HG02870 (cell line): ENCODE data around the gene SYNE3.

Experiments
- ATAC-seq: cut with Tn5 transposase; IDR thresholded peaks from one replicate; pipeline ENCODE4 v1.9.1; 2021; ENCODE audit warnings: mild to moderate bottlenecking, moderate library complexity; ENCODE audit not compliant: unreplicated experiment

SYNE3 gene

DNA sequence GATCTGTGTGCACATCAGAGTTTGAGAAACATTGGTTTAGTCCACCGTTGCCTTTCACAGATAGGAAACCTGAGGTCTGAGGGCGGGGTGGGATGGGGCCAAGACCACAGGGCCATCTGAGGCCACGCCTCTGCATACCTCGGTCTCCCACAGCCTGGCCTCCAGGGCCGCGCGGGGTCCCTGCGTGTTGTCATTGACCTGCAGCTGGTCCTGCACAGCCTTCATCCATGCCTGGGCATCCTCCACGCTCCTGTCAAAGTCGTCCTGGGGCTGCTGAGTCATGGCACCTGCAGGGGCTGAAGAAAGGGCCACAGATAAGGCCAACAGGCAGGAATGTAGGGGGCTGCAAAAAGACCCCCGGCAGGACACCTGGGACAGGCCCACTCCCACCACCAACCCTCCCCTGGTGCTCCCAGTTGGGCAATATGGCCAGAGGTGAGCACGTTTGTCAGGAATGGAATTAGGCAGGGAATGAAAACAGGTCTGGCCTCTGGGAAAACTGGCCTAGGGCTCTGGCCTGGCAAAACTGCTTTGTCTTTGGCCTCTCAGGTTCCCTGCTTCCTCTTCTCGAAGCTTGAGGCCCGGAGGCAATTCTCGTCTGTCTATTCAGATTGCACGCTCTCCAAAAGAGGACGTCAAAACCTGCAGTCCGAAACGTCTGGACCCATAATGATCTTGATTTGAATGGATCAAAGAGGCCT is 40.8 kb downstream of the SYNE3 start:
- no peak for ATAC-seq

DNA sequence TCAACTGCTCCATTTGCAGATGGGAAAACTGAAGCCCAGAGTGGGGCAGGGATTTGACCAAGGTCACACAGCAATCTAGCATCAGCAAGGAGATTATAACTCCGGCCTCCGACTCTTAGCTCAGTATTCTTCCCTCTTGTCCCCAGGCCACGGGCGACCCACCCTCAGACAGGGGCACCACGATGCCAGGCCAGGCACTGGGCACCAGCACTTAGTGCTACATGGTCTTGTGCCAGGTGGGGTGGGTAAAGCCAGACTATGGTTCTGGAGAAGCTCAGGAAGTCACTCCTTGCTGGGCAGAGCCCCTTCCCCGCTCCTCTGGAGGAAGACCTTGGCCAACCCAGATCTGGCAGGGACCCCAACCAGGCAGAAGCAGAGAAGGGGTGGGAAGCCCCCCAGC is 41.5 kb downstream of the SYNE3 start:
- ATAC-seq = no peak

DNA sequence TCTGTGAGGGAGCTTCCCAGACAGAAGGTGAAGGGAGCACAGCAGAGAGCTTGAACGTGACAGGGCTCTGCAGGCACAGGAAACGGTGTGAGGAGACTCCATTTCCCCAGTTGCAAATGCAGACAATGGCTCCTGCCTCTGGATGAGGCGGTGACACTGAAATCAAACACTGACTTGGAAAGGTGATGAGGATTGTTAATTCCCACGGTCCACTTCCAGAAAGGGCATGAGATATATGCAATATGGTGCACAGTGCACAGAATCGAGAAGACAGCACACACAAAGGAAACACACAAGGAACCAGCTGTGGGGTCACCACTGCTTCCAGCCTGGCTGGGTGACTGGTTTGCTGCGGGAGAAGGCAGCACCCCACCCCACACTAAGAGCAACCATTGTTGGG is 42.0 kb downstream of the SYNE3 start:
- no peak for ATAC-seq

DNA sequence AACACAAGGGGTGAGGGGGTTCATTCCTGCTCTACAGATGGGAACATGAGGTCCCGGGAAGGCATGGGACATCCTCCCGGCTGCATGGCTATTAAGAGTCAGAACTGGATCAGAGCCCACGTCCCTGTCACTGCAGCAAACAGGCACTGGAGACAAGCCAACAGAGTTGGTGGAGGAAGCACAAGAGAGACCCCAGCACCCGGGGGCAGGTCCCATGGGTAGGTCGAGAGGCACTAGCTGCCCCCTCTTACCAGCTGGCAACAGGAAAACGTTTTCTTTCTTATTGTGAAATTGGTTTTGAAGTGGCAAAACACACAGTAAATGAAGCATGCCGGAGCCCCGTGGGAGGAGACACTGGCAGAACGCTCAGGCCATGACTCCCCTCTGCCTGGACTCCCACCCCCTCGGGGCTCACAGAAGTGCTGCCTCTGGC is 43.6 kb downstream of the SYNE3 start:
- ATAC-seq = no peak

DNA sequence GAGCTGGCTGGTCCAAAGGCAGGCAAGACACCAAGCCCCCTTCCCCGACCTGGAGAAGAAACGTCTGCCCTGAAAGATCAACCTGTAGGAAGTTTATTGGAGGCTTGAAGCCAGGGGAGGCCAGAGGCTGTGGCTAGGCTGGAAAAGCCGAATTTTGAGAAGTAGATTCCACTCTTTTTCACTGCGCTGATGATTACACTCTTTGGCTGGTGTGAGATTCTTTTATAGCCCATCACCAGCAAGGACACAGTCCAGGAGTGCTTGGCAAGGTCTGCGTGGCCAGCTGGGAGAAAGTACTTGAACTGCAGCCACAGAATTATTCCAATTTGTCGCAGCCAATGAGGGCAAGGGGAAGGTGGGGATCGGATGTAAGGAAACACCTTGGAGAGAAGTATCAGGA is 45.0 kb downstream of the SYNE3 start:
- no peak for ATAC-seq

DNA sequence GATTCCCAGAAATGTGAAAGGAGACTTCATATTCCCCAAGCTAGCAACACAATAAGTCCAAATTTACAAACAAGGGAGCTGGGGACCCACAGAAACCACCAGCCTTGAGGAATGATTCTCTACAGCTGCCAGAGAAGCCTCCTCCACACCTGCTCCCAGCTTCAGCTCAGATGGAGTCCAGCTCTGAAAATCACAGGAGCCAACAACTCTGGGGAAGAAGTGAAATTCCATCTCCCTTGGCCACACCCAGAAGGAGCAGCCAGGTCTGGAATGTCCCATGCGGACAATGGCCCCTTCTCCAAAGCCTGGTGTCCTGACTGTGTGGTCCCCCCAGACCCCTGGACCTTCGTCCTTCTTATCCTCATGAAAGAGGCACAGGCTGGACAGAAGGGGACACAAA is 45.4 kb downstream of the SYNE3 start:
- ATAC-seq = no peak

DNA sequence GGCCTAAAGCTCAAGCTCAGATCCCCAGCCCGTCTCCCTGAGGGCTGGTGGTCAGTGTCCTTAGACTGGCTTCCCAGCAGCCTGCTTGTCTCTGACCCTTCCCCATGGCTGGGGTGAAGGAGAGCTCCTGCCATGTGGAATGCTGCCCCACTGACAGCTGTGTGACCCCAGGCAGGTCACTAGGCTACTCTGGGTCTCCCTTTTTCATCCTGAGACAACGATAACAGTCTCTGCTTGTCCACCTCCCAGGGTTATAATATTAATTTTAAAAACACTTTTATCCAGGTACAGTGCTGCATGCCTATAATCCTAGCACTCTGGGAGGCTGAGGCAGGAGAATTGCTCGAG is 47.3 kb downstream of the SYNE3 start:
- no peak for ATAC-seq

DNA sequence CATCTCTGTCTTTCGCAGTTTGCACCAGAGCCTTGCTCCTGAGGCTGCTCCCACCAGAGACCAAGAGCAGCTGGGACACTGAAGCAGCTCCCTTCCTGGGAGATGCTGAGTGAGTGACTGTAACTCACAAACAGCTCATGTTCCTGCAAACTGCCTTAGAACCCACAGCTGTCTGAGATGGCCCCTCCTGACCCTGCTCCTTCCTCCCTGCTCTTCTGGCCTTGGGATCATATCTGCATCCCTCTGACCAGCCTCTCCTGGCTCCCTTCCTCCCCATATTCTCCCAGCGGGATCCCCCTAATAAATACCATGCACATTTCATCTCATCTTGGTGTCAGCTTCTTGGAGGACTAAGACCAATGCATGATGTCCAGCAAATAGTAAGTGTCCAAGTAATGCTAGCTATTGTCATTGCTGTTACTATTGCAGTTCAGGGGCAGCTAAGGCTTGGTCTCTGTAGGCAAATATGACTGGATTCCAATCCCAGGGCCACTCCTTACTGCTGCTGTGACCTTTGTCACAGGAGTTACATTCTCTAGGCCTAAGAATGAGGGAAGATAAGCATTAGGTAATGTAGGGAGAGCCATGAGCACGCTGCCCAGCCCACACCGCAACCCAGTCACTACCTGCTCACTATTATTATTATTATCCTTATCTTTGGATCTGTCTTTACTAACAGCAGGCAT is 47.9 kb downstream of the SYNE3 start:
- no peak for ATAC-seq

DNA sequence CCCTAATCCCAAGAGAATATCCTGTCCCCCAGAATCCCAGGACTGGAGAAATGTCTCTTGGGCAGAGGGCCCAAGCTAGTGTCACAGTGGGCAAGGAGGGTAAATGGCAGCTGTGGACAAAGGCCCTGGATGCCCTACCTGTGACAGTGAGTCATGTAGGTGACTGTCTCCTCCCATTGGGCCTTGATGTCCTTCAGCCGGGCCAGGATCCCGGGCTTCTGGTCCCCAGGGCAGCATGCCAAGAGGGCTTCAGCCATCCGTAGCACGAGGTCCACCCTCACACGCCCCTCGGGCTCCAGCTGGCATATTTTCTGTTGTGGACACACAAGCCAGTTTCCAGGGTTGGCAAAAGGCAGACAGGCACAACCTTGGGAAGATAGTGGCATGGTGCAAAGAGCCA is 48.8 kb downstream of the SYNE3 start:
- ATAC-seq = no peak

DNA sequence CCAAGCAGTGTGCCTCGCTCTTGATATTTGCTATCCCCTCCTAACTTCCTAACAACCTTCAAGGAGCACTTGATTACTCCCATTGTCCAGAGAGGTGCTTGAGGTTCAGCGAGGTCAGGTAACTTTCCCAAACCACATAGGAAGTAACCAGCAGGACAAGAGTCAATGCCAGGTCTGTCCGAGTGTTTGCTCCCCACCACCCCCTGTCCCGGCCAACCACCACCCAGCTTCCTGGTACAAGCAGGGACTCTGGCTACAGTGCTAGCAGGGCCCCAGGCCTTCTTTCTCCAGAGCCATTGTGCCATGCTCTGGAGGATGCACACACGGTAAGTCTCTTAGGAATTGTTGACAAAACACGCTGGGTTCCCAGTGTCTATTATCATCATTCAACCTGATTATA is 49.2 kb downstream of the SYNE3 start:
- ATAC-seq = no peak
